Caco-2 (cell line): ENCODE measurements around the gene PELO. TPM values are rescaled to one million over a fixed set of nuclear protein-coding genes. Genes with fewer than 3 reads are reported as not detected.

ENCODE experiments used
- BruUV-seq: library from RNA; stranded (reverse); fragments of 400-500 nt; replicated peaks from 2 replicates; lab custom pipeline; 2021; lab: Mats Ljungman, UMichigan
- CTCF ChIA-PET: fragments of 300-600 bp; sonication (Branson Sonifier 250); formaldehyde crosslinking; loops from one replicate; lab custom pipeline; 2022; ENCODE audit warnings: antibody characterized with exemption; lab: Charles Lee
- POLR2A ChIA-PET: fragments of 300-600 bp; sonication (Branson Sonifier 250); formaldehyde crosslinking; loops from one replicate; lab custom pipeline; 2022; ENCODE audit warnings: antibody characterized with exemption; lab: Charles Lee
- DNase-seq, 2 experiments: peaks; one replicate each; pipeline versions ENCODE4 v3.0.0 to v3.0.0-alpha.2; 2020 to 2022
- H3K27me3 ChIP-seq: replicated peaks from 2 replicates; pipeline ENCODE4 v1.6.0; 2011; ENCODE audit warnings: low read length; ENCODE audit not compliant: control insufficient read depth, insufficient read depth
- H3K36me3 ChIP-seq: 2 replicates; pipeline ENCODE4 v1.5.1; 2011; ENCODE audit warnings: low read length; ENCODE audit not compliant: control insufficient read depth, insufficient read depth
- H3K4me1 ChIP-seq: fragments of 250-450 bp; sonication (Bioruptor Pico); 2 replicates; pipeline ENCODE4 v1.5.1; 2020; ENCODE audit warnings: mild to moderate bottlenecking
- H3K4me3 ChIP-seq: 2 replicates; pipeline ENCODE4 v1.5.1; 2011; ENCODE audit warnings: low read depth, mild to moderate bottlenecking, control low read depth, low read length
- H3K9me3 ChIP-seq: fragments of 250-450 bp; sonication (Bioruptor Pico); 2 replicates; pipeline ENCODE4 v1.5.1; 2020; ENCODE audit warnings: mild to moderate bottlenecking, moderate library complexity
- H3K27ac Mint-ChIP-seq: one replicate; pipeline ENCODE4 v1.8.0; 2022; ENCODE audit warnings: mixed read lengths; ENCODE audit not compliant: unreplicated experiment
- H3K27me3 Mint-ChIP-seq: one replicate; pipeline ENCODE4 v1.8.0; 2022; ENCODE audit warnings: mixed read lengths; ENCODE audit not compliant: insufficient read depth, unreplicated experiment
- H3K36me3 Mint-ChIP-seq: one replicate; pipeline ENCODE4 v1.8.0; 2022; ENCODE audit warnings: mild to moderate bottlenecking, mixed read lengths; ENCODE audit not compliant: insufficient read depth, unreplicated experiment
- H3K4me1 Mint-ChIP-seq: one replicate; pipeline ENCODE4 v1.8.0; 2022; ENCODE audit warnings: low read depth, mixed read lengths; ENCODE audit not compliant: unreplicated experiment
- H3K4me3 Mint-ChIP-seq: one replicate; pipeline ENCODE4 v1.8.0; 2022; ENCODE audit warnings: mild to moderate bottlenecking, moderate library complexity, mixed read lengths; ENCODE audit not compliant: unreplicated experiment
- H3K9me3 Mint-ChIP-seq: one replicate; pipeline ENCODE4 v1.8.0; 2022; ENCODE audit warnings: mixed read lengths; ENCODE audit not compliant: unreplicated experiment
- CTCF ChIP-seq, 2 experiments: fragments of 200-600 bp in 1 of 2; IDR thresholded peaks; 1 replicate in 1 of 2; 2 replicates in 1 of 2; pipeline versions ENCODE4 v1.5.1 to v1.8.0; 2011 to 2022; ENCODE audit warnings: antibody characterized with exemption in 1 of 2, control low read depth in 1 of 2, inconsistent platforms in 1 of 2, low read depth in 1 of 2, low read length in 1 of 2, mild to moderate bottlenecking in 1 of 2, moderate library complexity in 1 of 2; ENCODE audit not compliant: insufficient read depth in 1 of 2, severe bottlenecking in 1 of 2, unreplicated experiment in 1 of 2
- intact Hi-C: fragments of 100-400 bp; cut with micrococcal nuclease; formaldehyde crosslinking; loops from one replicate; pipeline ENCODE4 v1.10.0; 2022; ENCODE audit not compliant: unreplicated experiment
- total RNA-seq: library from RNA; stranded (reverse); gene quantifications from 2 replicates; pipeline ENCODE4 v1.2.3, GENCODE V29; 2022

PELO gene
- total RNA-seq, 1 experiment from 2014 or later = 25.9 TPM

DNA sequence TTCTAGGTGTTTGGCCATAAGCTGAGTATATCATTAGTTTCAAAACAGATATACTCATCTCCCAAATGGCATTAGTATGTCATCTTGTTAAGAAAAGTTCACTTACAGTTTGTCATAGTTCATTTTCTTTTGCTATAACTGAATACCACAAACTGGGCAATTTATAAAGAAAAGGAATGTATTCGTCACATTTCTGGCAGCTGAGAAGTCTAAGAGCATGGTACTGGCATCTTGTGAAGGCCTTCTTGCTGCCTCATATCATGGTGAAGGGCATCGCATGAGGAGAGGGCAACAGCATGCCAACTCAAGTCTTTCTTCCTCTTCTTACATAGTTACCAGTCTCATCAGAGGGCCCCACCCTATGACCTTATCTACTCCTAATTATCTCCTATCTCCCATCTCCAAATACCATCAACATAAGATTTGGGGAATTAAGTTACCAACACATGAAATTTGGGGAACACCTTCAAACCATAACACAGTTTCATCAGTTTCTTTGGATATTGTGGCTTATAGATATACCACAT is 20.4 kb upstream of the PELO start:
- ChIA-PET POLR2A (no interaction called here), CTCF (no interaction called here)
- peaks cover 1% of the 10 kb centered on the region for H3K27me3 Mint-ChIP-seq
- TF ChIP-seq CTCF (IDR thresholded peaks at IDR 0.05; ENCODE audit: insufficient read depth in 1 of 2, low read depth in 1 of 2, low read length in 1 of 2, severe bottlenecking in 1 of 2, unreplicated experiment in 1 of 2) = no peak
- DNase-seq = no peak
- intact Hi-C loops = no loop called here
- Histone ChIP-seq H3K27me3 (no peaks in the 10 kb centered on the region), H3K4me1 (no peaks in the 10 kb centered on the region), H3K36me3 (no peaks in the 10 kb centered on the region), H3K4me3 (no peak overlapping the region), H3K9me3 (no peaks in the 10 kb centered on the region)
- BruUV-seq = no TSS peak
- H3K27ac Mint-ChIP-seq = no peak overlapping the region
- H3K36me3 Mint-ChIP-seq = no peaks in the 10 kb centered on the region
- no peaks in the 10 kb centered on the region for H3K9me3 Mint-ChIP-seq
- H3K4me3 Mint-ChIP-seq = no peak overlapping the region
- H3K4me1 Mint-ChIP-seq = no peaks in the 10 kb centered on the region

DNA sequence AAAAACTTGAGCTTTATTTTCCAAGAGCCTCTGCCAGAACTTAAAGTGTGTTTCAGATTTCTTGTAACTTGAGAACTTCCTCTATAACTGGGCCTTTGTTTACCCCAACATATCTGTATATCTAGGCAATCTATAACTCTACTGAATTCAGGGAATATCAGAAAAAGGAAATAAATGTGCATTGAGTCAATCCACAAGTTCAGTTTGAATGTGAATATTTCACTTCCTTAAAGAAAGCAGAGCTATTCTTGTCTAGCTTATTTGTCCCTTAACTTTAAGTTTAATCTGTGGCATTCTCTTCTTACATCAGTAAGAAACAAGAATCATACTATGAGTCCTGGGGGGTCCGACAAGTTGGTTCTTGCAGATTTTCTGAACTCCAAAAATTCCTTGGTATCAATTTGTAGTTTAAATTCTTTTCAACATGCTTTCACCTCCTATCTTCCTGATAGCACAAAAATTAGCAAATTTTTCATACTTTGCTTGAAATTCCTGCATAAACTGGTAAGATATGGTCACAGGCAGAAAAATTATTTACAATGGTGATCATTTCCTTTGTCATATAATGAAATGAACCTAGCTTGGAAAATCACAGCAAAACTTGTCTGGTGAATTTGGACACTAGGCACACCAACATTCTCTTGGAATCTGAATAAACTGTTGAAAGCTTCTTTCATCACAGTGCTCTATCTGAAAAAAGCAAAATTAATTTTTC is 19.8 kb upstream of the PELO start:
- no peak for TF ChIP-seq CTCF (IDR thresholded peaks at IDR 0.05; ENCODE audit: insufficient read depth in 1 of 2, low read depth in 1 of 2, low read length in 1 of 2, severe bottlenecking in 1 of 2, unreplicated experiment in 1 of 2)
- peaks cover 2% of the 10 kb centered on the region for H3K27me3 Mint-ChIP-seq
- H3K4me1 ChIP-seq = no peaks in the 10 kb centered on the region
- intact Hi-C loops = no loop called here
- POLR2A ChIA-PET = no interaction called here
- H3K4me3 Mint-ChIP-seq = no peak overlapping the region
- H3K27ac Mint-ChIP-seq = no peak overlapping the region
- H3K36me3 Mint-ChIP-seq = no peaks in the 10 kb centered on the region
- H3K4me1 Mint-ChIP-seq = no peaks in the 10 kb centered on the region
- no peaks in the 10 kb centered on the region for H3K9me3 Mint-ChIP-seq
- H3K9me3 ChIP-seq = no peaks in the 10 kb centered on the region
- CTCF ChIA-PET = no interaction called here
- H3K4me3 ChIP-seq = no peak overlapping the region
- no peaks in the 10 kb centered on the region for H3K27me3 ChIP-seq
- DNase-seq = no peak
- H3K36me3 ChIP-seq = no peaks in the 10 kb centered on the region
- no TSS peak for BruUV-seq

- H3K4me3 Mint-ChIP-seq = no peak overlapping the region
- no peak for TF ChIP-seq CTCF (IDR thresholded peaks at IDR 0.05; ENCODE audit: insufficient read depth in 1 of 2, low read depth in 1 of 2, low read length in 1 of 2, severe bottlenecking in 1 of 2, unreplicated experiment in 1 of 2)
- no peaks in the 10 kb centered on the region for H3K36me3 Mint-ChIP-seq
- intact Hi-C loops = no loop called here
- peaks cover 4% of the 10 kb centered on the region for H3K27me3 Mint-ChIP-seq
- CTCF ChIA-PET = no interaction called here
- H3K9me3 Mint-ChIP-seq = no peaks in the 10 kb centered on the region
- no peak overlapping the region for H3K27ac Mint-ChIP-seq
- no peaks in the 10 kb centered on the region for H3K4me1 Mint-ChIP-seq
- Histone ChIP-seq H3K27me3 (no peaks in the 10 kb centered on the region), H3K4me3 (no peak overlapping the region), H3K4me1 (no peaks in the 10 kb centered on the region), H3K9me3 (no peaks in the 10 kb centered on the region), H3K36me3 (no peaks in the 10 kb centered on the region)
- POLR2A ChIA-PET = no interaction called here
- DNase-seq = no peak
- BruUV-seq = no TSS peak
These were observed 18.7 kb upstream of the PELO start for GRCh38 chr5:52769061-52769460.
